Measurements from ENCODE around the gene CCDC54.

Gene CCDC54

GRCh38 chr3:107411056-107411455 is 33.8 kb downstream of the CCDC54 start:
- intact Hi-C loops (cut with DNase I; ENCODE audit: low total_unique reads): no loop called here

DNA sequence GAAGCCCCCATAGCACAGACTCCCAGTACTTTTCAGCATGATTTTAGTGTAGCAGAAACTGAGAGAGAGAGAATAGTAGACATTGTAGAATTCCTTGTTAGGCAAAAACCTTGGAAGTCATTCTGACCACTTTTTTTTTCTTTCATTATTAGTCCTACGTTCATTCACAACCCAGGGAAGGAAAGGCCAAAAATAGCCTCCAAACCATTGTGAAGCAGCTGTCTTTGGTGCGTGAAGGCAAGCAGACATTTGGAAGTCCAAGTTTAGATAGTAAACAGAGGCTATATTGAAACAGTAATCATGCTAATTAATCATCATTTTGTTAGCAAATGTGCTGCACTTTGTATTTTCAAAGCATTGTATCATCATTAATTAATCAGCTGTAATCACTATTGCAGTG is 34.5 kb downstream of the CCDC54 start:
- TF ChIP-seq, protein P1, sequence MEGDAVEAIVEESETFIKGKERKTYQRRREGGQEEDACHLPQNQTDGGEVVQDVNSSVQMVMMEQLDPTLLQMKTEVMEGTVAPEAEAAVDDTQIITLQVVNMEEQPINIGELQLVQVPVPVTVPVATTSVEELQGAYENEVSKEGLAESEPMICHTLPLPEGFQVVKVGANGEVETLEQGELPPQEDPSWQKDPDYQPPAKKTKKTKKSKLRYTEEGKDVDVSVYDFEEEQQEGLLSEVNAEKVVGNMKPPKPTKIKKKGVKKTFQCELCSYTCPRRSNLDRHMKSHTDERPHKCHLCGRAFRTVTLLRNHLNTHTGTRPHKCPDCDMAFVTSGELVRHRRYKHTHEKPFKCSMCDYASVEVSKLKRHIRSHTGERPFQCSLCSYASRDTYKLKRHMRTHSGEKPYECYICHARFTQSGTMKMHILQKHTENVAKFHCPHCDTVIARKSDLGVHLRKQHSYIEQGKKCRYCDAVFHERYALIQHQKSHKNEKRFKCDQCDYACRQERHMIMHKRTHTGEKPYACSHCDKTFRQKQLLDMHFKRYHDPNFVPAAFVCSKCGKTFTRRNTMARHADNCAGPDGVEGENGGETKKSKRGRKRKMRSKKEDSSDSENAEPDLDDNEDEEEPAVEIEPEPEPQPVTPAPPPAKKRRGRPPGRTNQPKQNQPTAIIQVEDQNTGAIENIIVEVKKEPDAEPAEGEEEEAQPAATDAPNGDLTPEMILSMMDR (IDR thresholded peaks at IDR 0.05): no peak
- intact Hi-C loops (cut with DNase I; ENCODE audit: low total_unique reads): no loop called here

More at GRCh38 chr3:107411056-107411455, 33.8 kb downstream of the CCDC54 start:
- Histone ChIP-seq H3K9me3 (peaks cover 3 to 16% (median 10%) of the 10 kb centered on the region in 3 donors), H3K4me1 (no peaks in the 10 kb centered on the region), H3K27me3 (no peaks in the 10 kb centered on the region), H3K27ac (no peak overlapping the region), H3K4me3 (no peak overlapping the region), H3K36me3 (no peaks in the 10 kb centered on the region)
- TF ChIP-seq, protein P1 (IDR thresholded peaks at IDR 0.05): no peak
- no peak for DNase-seq

GRCh38 chr3:107412376-107412775 is 35.1 kb downstream of the CCDC54 start:
- peaks cover 3 to 16% (median 10%) of the 10 kb centered on the region in 3 donors for H3K9me3 ChIP-seq
- TF ChIP-seq, protein P1 (IDR thresholded peaks at IDR 0.05): no peak
- H3K4me3 ChIP-seq: no peak overlapping the region
- intact Hi-C loops (cut with DNase I; ENCODE audit: low total_unique reads): no loop called here
- no peaks in the 10 kb centered on the region for H3K4me1 ChIP-seq
- no peaks in the 10 kb centered on the region for H3K27me3 ChIP-seq
- no peak overlapping the region for H3K27ac ChIP-seq
- no peak for DNase-seq
- no peaks in the 10 kb centered on the region for H3K36me3 ChIP-seq

More for the DNA sequence above, 34.5 kb downstream of the CCDC54 start:
- no peaks in the 10 kb centered on the region for H3K36me3 ChIP-seq
- H3K27me3 ChIP-seq: no peaks in the 10 kb centered on the region
- no peak for DNase-seq
- H3K4me1 ChIP-seq: no peaks in the 10 kb centered on the region
- peaks cover 3 to 16% (median 10%) of the 10 kb centered on the region in 3 donors for H3K9me3 ChIP-seq
- no peak overlapping the region for H3K4me3 ChIP-seq
- no peak overlapping the region for H3K27ac ChIP-seq

GRCh38 chr3:107413264-107413663 is 36.0 kb downstream of the CCDC54 start:
- H3K27me3 ChIP-seq: no peaks in the 10 kb centered on the region
- H3K4me3 ChIP-seq: no peak overlapping the region
- H3K4me1 ChIP-seq: no peaks in the 10 kb centered on the region
- peaks cover 3 to 16% (median 10%) of the 10 kb centered on the region in 3 donors for H3K9me3 ChIP-seq
- DNase-seq: no peak
- no peaks in the 10 kb centered on the region for H3K36me3 ChIP-seq
- no peak overlapping the region for H3K27ac ChIP-seq
- intact Hi-C loops (cut with DNase I; ENCODE audit: low total_unique reads): no loop called here
- TF ChIP-seq, protein P1 (IDR thresholded peaks at IDR 0.05): no peak

DNA sequence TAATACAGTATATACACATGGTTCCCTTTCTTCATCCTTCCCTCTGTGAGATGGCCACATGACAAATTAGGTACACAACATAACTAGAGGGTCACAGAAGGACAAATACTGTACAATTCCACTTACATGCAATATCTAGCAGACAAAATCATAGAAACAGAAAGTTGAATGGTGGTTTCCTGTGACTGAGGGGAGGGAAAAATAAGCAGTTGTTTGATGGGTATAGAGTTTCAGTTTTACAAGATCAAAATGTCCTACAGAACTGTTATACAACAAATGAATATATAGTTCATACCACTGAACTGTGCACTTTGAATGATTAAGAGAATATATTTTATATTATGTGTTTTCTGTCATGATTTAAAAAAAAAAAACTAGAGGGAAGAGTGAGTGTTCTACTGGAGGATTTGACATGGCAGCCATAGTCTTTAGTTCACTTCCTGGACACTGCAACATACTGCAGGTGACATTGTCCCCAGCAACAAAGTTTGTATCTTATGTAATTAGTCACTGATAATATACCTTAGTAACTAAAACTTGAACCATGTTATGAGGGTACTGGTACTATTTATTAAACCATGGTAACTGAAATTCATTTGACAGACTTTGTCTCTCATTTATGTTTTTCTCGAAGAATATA is 37.2 kb downstream of the CCDC54 start:
- H3K9me3 ChIP-seq: peaks cover 2 to 5% (median 3%) of the 10 kb centered on the region in 3 donors
- DNase-seq: no peak
- no peak overlapping the region for H3K27ac ChIP-seq
- no peaks in the 10 kb centered on the region for H3K36me3 ChIP-seq
- TF ChIP-seq, protein P1 (IDR thresholded peaks at IDR 0.05): no peak
- H3K4me1 ChIP-seq: no peaks in the 10 kb centered on the region
- H3K27me3 ChIP-seq: no peaks in the 10 kb centered on the region
- H3K4me3 ChIP-seq: no peak overlapping the region
- intact Hi-C loops (cut with DNase I; ENCODE audit: low total_unique reads): no loop called here
